Nucleus accumbens (tissue), 56 donors: ENCODE data around the gene KAT2A.
A peak's percentile ranks its signal among the peaks of the same experiment; 100 is the strongest.

ENCODE experiments used
- DNase-seq, 56 donors: peaks; one replicate each; lab custom pipeline; 2025; lab: John Stamatoyannopoulos, UW

The KAT2A gene

GRCh38 chr17:42071810-42072209 is 49.4 kb downstream of the KAT2A start:
- DNase-seq, result no peak

GRCh38 chr17:42068979-42069378 is 52.2 kb downstream of the KAT2A start:
- DNase-seq, result no peak

DNA sequence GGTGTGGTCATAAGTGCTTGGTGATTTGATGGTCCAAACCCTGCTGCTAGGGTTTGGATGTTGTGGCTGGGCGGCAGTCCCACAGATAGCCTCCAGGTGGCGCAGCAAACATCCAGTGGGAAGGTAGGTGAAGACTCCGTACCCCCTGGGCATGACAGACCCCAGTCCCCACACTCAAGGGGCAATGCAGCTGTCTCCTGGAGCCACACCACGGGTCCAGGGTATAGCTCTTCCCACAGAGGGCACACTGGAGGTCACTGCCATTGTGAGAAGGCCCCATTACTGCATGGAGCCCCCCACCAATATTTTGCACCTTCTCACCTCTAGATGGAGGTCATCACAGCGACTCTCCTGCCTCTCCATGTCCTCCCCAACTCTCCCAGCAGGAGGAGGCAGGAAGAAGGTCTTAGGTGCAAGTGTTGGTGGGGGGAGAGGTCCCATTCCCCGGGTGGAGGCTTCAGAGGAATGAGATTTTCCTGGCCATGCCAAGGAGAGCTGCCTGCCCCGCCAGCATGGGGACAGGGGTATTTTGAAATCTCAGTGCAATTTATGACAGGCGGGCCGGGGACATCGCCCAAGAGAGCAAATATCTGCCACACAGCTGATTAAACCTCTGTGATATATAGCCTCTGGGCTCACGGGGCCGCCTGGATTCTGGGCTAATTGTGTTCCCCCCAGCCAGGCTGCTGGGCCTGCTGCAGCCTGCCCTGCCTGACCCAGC is 53.6 kb downstream of the KAT2A start:
- peak in 33 of 56 donors; percentile 2 to 68 (median 15) for DNase-seq

DNA sequence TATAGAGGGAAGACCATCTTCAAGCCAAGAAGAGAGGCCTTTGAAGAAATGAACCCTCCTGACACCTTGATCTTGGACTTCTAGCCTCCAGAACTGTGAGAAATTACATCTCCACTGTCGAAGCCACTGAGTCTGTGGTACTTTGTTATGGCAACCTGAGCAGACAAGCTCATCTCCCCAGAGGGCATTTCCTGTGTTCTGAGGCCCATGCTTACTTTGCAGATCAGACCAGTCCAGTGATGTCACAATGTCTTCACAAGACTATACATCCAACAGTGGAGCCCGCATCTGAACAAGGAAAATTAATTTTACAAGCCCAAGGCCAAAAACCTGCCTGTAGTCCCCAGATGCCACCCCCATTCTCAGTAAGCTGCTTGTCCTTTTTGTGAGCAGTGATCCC is 56.0 kb downstream of the KAT2A start:
- DNase-seq, result no peak
